NCI-H774 (cell line): ENCODE data around the gene DES.
A peak's percentile ranks its signal among the peaks of the same experiment; 100 is the strongest.
"Not testable (repeated sequence)": the region's sequence is repeated elsewhere in the genome, so short reads cannot be mapped to it uniquely, and the experiment has no call there.

Source experiments
- DNase-seq: peaks from one replicate; lab custom pipeline; 2025; lab: John Stamatoyannopoulos, UW

The DES gene

DNA sequence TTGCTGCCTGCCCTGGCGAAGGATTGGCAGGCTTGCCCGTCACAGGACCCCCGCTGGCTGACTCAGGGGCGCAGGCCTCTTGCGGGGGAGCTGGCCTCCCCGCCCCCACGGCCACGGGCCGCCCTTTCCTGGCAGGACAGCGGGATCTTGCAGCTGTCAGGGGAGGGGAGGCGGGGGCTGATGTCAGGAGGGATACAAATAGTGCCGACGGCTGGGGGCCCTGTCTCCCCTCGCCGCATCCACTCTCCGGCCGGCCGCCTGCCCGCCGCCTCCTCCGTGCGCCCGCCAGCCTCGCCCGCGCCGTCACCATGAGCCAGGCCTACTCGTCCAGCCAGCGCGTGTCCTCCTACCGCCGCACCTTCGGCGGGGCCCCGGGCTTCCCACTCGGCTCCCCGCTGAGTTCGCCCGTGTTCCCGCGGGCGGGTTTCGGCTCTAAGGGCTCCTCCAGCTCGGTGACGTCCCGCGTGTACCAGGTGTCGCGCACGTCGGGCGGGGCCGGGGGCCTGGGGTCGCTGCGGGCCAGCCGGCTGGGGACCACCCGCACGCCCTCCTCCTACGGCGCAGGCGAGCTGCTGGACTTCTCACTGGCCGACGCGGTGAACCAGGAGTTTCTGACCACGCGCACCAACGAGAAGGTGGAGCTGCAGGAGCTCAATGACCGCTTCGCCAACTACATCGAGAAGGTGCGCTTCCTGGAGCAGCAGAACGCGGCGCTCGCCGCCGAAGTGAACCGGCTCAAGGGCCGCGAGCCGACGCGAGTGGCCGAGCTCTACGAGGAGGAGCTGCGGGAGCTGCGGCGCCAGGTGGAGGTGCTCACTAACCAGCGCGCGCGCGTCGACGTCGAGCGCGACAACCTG lies at the start of gene DES:
Gene DES, plus strand, starts transcription at position 223 of the 857 bp plus-strand sequence. Its CDS starts 86 bp downstream, at position 309.
- DNase-seq = no peak

DNA sequence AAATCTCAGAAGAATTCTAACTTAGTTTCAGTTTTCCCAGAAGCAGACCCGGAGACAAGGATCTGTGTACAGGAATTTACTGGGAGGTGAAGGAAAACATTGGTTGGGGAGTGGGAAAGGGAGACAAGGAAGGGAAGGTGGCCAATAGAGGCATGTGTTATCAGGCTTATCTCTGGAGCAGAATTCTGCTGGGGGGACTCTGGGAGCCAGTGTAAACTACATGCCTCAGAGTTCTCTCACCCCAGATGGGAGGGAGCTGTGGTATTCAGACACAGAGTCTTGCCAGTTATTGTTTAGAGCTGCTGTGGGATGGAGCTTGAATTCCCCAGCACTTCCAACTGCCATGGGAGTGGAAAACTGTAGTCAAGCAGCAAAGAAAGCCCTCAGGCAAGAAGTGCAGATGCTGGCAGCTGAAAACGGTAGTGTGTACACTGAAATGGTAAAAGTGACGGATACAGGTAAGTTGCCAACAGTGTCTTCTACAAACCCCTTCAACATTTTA lies 49.4 kb upstream of the DES start:
- no peak for DNase-seq

- peak; percentile 35 for DNase-seq
Observed at GRCh38 chr2:219369447-219369861, 48.7 kb upstream of the DES start.

GRCh38 chr2:219378163-219378851 lies 39.9 kb upstream of the DES start:
- DNase-seq = no peak

DNA sequence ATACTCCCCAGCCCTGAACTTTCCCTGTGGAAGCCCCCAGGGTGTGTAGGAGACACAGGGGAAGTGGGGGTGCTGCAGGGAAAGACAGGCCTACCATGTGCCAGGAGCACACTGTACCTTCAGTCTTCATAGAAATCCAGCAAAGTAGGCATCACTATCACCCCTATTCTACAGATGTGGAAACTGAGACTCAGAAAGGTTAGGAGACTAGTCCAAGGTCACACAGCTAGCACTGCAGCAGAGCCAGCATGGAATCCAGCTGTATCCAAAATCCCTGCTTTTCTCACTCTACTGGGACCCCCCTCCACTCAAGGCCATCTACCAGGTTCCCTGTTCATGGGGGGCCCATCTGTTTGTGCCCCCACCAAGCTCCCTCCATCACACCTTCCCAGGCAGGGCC lies 37.3 kb upstream of the DES start:
- DNase-seq = no peak

DNA sequence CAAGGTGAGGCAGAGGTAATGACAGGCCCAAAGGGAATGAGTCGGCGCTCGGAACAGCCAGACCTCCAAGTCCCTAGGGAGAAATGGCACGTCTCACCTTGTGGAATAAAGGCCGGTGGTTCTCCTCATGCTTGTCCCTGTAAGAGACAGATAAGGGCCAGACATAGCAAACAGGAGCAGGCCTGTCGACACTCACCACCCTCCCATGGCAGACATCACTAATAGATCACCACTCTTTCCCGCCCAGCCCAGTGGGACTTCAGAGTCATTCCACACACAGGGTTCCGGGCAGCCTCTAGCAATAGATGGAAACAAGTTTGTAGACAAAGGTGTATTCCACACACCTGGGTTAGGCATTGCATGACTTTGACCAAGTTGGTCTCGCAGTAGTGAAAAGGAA lies 36.7 kb upstream of the DES start:
- no peak for DNase-seq

- no peak for DNase-seq
Observed at GRCh38 chr2:219384083-219384713, 34.0 kb upstream of the DES start.

DNA sequence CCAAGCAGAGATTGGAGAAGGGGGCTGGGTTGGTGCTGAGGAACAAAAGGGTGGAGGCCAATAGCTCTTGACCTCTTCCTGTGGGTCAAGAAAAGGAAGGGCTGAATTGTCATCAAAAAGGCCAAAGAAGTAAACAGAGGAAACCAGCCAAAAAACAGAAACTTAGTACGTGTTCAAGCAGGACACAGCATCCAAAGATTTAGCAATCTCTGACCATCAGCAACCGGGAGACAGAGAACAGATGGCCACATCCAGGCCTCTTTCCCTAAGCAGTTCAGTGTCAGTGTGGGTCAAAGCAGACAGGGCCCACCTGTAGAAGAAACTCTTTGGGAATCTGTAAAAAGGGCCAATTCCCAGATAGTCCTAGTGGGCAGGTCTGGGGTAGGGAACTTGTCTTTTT lies 33.3 kb upstream of the DES start:
- no peak for DNase-seq

- DNase-seq = no peak
Observed at GRCh38 chr2:219385958-219386520, 32.1 kb upstream of the DES start.

DNA sequence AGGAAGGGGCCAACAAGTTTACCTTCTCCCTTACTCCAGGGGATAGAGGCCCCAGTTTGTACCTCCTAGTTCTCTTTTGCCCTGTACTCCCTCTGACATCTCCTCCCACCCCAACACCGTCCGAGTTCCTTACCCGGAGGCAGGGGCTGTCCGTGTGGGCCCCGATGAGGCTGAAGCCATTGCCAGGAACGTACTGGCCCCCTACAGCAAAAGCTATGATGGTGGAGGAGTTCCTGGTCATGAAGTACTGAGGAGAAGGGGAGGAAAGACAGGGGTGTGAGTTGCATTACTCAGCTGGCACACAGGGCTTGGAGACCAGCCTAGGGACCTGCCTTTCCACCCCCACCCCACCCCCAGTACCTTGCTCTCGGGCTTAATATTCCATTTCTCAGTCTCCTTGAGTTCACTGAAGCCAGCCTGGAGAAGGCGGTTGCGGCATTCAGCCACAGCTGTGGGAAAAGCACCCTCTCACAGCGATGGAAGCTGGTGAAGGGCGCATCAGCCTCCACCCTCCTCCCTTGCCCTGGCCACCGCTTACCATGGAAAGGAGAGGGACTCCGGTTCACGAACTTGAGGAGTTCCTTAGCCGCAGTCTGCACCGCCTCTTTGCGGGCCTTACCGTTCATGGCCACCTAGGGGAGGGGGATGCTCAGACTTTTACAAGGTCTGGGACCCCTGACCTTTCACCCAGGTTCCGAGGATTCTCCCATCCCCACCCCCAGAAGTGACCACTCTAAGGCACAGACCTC lies 31.5 kb upstream of the DES start:
- DNase-seq = no peak

DNA sequence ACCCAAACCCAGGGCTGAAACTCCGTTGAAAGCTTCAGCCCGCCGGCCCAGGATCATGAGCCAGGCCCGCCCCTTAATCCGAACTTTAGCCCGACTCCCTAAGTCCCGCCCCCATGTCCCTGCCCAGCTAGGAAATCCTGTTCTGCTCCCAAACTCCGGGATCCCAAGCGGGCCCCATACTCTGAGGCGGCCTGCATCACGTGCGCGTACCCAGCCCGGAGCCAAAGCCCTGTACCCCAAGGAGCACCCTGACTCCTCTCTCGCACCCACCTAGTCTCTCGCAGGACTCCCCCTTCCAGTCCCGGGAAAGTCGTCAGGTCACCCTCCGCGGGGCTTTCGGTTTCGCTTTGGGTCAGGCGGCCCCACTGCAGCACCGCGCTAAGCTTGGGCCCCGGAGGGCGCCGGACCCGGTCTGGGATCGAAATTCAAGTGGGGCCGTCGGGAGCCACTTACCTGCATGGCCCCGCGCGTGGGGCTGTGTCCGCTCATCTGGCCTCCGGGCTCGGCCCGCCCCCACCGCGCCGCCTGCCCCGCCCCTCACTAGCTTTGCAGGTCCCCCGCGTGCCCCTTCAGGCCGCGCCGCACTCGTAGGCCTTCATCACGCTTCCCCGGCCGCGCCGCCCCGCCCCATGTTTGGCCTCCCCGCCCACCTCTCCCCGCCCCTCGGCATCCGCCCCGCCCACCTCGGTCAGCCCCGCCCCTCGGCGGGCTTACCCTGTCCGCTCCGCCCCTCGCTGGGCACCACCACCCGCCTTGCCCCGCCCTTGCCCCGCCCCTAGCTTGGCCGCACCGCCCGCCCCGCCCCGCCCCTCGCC lies 30.7 kb upstream of the DES start, which contains the start of gene DNPEP:
Gene DNPEP, minus strand, starts transcription at position 607 of the 815 bp plus-strand sequence. Its CDS starts 118 bp downstream, at position 489.
- peak; percentile 85 for DNase-seq

- DNase-seq = peak; percentile 94
Observed at GRCh38 chr2:219388121-219388906, 29.9 kb upstream of the DES start.

GRCh38 chr2:219388907-219389156 lies 29.3 kb upstream of the DES start:
- no peak for DNase-seq

DNA sequence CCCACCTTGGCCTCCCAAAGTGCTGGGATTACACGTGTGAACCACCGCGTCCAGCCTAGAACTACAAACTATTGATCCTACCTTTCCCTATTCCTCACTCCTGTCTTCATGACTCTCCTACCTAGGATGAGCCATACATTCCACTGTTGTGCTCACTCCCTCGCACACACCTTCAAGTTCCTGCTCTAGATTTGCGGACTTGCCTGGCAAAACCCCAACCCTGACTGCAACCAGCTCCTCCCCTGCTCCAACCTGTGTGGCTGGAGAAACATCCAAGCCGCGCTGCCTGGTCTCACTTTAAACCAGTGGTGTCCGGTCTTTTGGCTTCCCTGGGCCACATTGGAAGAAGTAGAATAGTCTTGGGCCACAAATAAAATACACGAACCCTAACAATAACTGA lies 25.4 kb upstream of the DES start:
- DNase-seq = no peak

GRCh38 chr2:219395056-219395455 lies 23.1 kb upstream of the DES start:
- not testable (repeated sequence) for DNase-seq

DNA sequence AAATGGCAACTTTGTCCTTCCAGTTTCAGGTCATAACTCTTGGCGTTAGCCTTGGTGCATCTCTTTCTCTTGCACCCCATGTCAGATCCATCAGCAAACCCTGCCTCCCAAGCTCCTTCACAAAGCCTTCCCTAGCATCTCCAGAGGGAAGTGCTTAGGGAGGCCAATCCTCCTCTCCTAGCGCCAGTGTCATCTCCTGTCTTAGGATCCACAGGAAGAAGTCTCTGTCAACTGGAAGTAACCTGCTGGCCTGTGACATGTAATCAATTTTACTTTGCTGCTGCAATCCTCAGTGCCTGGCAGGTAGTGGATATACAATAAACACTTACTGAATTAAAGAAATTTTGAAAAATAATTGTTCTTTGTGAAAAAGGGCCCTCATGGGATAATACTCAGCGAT lies 22.6 kb upstream of the DES start:
- DNase-seq = no peak

GRCh38 chr2:219396863-219397457 lies 21.2 kb upstream of the DES start:
- DNase-seq = no peak

GRCh38 chr2:219398721-219399363 lies 19.3 kb upstream of the DES start:
- DNase-seq = peak; percentile 81
